HG03565 (cell line): ENCODE results near the gene CCDC57.
"Not testable (repeated sequence)": the region's sequence is repeated elsewhere in the genome, so short reads cannot be mapped to it uniquely, and the experiment has no call there.

Experiments used
- ATAC-seq: cut with Tn5 transposase; IDR thresholded peaks from one replicate; pipeline ENCODE4 v1.9.1; 2021; ENCODE audit warnings: mild to moderate bottlenecking, moderate library complexity; ENCODE audit not compliant: unreplicated experiment

CCDC57 gene

GRCh38 chr17:82226146-82226808, 13.6 kb upstream of the CCDC57 start:
- ATAC-seq: no peak

- ATAC-seq: no peak
Observed at GRCh38 chr17:82225368-82226029, 12.9 kb upstream of the CCDC57 start.

DNA sequence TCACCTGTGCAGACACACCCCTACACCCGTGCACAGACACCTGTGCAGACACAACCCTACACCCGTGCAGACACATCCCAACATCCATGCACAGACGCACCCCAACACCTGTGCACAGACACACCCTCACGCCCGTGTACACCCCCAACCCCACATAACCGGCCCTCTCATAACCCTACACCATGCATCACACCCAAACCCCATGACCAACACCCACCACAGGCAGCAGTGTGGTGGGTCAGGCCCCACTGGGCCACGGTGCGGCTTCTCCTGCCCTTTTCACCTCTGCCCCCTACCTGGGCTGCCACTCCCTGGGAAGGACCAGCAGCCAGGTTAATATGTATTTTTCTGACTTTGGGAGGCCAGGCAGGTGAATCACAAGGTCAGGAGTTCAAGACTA, 12.0 kb upstream of the CCDC57 start:
- no peak for ATAC-seq

DNA sequence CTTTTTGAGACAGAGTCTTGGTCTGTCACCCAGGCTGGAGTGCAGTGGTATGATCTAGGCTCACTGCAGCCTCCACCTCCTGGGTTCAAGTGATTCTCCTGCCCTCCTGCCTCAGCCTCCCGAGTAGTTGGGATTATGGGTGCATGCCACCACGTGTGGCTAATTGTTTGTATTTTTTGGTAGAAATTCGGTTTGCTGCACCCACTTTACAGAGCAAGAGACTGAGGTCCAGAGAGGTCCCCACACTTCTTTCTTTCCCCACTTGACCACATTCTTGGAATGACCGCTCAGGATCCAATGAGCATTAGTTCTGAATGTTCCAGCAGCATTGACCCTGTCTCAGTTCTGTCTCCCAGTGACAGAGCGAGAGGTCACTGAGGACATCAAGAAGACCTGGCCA, 10.9 kb upstream of the CCDC57 start:
- ATAC-seq: no peak

DNA sequence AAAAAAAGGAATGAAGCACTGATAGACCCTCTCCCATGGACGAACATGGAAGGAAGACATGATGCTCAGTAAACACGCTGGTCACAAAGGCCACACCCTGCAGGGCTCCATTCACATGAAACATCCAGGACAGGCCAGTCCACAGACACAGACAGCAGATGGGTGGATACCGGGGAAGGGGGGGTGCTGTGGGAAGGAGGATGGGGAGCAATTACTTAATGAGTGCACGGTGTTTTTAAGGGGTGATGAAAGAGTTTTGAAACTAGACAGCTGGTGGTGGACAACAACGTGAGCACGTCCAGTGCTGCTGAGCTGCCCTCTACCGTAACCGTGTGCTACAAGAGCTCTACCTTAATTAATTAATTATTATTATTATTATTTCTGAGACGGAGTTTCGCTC, 10.2 kb upstream of the CCDC57 start:
- ATAC-seq: no peak

- no peak for ATAC-seq
Observed at GRCh38 chr17:82221341-82221902, 8.8 kb upstream of the CCDC57 start.

DNA sequence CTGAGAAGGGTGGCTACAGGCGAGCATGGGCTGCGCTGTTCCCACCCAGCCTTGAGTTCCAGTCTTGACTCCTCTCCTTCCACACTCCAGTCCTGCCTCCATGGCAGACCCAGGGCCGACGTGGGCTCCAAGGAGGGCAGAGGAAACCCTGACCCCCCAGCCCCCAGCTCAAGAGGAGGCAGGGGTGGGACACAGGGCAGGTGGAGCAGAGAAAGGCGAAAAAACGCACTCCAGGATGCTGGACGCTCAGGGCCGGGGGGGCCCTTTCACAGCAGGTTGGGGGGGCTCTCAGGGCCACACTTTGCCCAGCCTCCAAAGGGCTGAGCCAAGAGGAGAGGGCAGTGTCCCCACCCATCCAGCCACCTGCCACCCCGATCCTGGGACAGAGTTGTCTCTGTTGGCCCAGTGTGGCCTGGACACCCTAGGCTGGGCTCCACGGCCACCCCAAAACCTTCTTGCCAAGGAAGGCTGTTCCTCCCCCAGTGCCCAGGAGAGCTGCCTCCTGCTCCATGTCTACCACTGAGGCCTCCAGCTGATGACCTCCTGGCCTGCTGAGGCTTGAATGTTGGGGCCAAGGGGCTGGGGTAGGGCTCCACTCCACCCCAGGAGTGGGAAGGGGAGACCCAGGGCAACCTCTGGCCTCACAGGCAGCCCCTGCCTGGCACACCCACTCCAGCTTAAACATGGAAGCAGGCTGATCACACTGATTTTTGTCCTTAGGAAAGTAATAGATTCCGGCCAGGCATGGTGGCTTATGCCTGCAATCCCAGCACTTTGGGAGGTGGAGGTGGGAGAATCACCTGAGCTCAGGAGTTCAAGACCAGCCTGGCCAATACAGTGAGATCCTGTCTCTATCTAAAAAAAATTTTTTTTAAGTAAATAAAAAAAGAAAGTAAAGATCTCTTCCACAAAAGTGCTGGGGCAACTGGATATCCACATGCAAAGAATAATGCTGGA, 7.4 kb upstream of the CCDC57 start:
- no peak for ATAC-seq

- no peak for ATAC-seq
Observed at GRCh38 chr17:82219083-82219482, 6.4 kb upstream of the CCDC57 start.

DNA sequence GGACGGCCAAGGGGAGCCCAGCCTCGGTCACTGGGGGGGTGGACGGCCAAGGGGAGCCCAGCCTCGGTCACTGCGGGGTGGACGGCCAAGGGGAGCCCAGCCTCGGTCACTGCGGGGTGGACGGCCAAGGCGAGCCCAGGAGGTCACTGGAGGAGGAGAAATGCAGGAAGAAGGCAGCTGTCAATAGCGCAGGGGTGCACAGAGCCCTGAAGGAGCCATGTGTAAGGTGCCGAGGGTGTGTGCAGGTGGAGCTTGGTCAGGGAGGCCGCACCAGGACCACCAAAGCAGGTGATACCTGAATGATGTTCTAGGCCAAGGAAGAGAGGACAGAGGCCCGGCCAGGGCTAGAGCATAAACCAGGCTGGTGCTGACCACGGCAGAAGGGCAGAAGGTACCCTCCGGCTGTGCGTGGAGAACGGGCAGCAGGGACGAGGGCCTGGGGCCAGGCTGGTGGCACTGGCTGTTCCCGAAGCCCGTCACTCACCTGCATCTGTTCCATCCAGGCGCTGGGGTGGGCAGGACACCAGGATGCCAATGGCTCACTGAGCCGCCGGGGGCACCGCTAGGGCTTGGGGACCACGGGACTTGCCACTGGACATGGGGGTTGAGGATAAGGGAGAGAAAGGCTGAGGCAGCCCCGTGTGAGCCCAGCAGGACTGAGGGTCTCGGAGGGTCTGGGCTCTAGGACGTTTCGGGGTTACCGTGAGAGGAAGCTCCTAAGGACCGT, 5.9 kb upstream of the CCDC57 start:
- no peak for ATAC-seq

DNA sequence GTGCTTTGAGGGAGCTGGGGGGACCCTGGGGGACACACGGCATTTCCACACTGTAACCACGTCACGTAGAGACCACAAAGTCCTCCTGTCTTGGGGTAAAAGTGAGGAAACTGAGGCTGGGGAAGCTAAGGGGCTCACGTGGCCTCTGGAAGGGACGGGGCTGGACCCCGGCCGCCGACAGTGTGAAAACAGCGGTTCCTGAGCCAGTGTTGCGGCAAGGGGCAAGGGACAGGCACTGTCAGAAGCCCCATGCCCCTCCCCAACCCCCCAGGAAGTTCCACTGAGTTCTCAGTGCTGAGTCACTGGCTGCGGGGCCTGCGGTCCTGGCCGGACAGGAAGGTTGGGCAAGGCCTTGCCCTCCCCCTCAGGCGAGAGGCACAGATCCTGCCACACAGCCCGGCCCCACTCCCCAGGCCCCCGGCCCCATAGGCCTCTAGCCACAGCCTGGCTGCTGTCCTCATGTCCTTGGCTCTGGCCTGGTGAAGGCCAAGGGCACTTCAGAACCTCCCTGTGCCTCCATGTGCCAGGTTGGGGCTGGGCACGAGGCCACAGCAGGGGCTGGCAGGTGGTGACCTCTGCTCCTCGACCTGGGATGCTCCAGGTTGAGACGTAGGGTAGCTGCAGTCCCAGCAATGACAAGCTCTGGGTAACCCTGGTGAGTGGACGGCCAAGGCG, 5.0 kb upstream of the CCDC57 start:
- no peak for ATAC-seq

DNA sequence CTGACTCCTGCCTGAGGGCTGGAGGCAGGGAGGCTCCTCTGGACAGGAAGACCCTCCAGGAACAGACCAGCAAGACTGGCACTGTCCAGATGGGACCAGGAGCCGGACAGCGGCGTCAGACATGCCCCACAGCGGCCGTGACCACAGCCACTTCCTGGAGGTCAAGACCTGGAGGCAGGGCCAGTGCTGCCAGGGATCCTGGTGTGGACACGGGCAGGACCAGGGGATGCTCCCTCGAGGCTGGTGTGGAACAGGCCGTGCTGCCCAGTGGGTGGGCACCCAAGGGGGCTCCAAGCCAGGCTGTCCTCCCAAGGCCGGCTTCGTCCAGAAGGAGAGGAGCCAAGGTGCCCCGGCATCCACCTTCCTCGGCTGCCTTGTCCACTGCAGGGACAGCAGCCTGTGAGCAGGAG, 4.5 kb upstream of the CCDC57 start:
- ATAC-seq: no peak

GRCh38 chr17:82216301-82217119, 3.9 kb upstream of the CCDC57 start:
- no peak for ATAC-seq

GRCh38 chr17:82215972-82216300, 3.3 kb upstream of the CCDC57 start:
- no peak for ATAC-seq

DNA sequence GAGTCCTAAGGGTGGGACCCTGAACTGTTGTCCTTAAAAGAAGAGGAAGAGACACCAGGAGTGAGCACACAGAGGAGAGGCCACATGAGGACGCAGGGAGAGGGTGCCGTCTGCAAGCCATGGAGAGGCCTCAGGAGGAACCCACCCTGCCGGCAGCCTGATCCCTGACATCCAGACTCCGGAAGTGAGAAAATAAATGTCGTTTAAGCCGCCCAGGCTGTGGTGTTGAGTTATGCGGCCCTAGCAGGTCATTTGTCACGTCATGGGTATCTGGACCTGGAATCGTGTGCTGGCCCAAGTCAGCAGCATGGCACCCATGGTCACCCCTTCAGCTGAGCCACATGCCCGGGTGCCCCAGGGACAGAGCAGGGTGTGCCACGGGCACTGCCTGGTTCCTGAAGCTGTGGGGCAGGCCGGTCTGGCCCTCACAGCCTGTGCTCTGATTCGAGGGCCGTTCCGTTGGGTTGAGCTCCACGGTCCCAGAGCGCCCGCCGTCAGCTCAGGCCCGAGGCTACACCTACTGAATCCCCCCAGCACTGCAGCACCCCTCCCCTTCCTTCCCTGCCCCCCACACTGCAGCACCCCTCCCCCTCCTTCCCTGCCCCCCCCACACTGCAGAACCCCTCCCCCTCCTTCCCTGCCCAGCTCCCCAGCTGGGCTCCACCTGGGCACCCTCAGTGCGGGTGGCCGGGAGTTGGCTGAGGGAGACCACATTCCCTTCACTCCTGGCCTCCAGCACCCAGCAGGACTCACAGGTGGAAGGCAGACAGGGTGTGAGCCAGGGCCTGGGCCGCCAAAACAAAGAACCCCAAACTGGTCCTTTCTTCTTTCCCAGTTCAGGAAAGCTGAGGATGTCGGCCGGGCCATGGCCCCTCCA, 2.7 kb upstream of the CCDC57 start:
- ATAC-seq: no peak

DNA sequence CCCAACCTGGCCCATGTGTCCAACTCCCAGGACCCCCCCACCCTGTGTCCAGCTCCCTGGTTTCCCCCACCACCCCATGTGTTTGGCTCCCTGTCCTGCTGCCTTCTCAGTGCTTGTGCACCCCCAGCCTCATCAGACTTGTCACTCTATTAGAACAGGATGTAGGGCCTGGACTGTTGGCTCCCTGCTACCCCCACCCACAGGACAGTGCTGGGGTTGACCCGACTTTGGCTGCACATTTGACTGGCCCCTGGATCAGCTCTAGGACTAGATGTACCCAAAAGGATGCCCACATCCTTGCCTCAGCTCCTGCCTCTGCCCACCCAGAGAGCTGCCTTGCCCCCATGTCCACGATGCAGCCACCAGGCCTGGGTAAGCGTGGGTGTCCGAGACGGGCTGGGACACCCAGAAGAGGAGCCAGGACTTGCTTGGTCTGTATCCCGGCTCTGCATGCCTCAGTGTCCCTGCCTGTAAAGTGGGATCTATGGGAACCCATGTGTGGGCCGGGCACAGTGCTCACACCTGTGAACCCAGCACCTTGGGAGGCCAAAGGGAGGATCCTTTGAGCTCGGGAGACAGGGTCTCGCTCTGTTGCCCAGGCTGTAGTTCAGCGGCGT, 1.5 kb upstream of the CCDC57 start:
- ATAC-seq: no peak

DNA sequence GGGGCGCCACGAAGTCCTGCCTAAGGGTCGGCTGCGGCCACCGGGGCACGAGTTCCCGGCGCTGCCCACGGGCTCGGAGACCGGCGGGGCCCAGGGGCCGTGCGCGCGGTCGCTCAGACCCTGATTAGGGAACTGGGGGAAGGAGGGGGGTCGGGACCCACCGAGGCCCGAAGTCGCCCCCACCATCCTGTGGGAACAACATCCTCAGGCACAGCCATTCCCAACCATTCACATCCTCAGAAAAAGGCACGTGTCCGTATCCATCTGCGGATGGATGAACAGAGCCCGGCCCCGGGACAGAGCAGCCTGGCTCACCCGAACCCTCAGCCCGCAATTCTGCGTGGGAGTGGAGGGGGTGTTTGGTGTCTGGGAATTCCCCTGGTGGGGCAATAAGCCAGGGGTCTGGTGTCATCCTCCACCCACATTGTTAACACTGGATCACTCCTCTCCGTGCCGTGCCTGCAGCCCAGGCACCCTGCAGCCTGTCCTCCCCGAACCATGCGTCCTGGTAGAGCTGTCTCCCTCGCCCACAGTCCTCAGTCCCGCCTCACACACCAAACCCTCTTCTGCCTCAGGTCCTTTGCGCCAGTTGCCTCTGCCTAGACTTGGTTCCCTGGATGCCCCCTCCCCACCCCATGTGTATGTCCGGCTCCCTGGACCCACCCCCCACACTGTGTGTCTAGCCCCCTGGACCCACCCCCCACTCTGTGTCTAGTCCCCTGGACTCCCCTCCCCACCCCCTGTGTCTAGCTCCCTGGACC, 789 bp upstream of the CCDC57 start:
- ATAC-seq: peak; percentile 9

- not testable (repeated sequence) for ATAC-seq
Observed at GRCh38 chr17:82210655-82211054, 2.0 kb downstream of the CCDC57 start.
